Trophoblast cell (in vitro differentiated cells and primary cell): Measurements from ENCODE around the gene ADORA1.
A peak's percentile ranks its signal among the peaks of the same experiment; 100 is the strongest.

Experiments used
- DNase-seq, 2 donors: peaks; one replicate each; pipeline ENCODE4 v3.0.0-alpha.2; 2016
- H2AFZ ChIP-seq: 2 replicates; pipeline ENCODE4 v1.6.1; 2013; ENCODE audit warnings: low read length, moderate library complexity, mild to moderate bottlenecking; ENCODE audit not compliant: insufficient read depth, poor library complexity
- H2AK5ac ChIP-seq: 2 replicates; pipeline ENCODE4 v1.6.1; 2013; ENCODE audit warnings: mild to moderate bottlenecking, low read length
- H2BK120ac ChIP-seq: 2 replicates; pipeline ENCODE4 v1.6.1; 2013; ENCODE audit warnings: low read length, mild to moderate bottlenecking, moderate library complexity; ENCODE audit not compliant: insufficient read depth, poor library complexity
- H2BK12ac ChIP-seq: 2 replicates; pipeline ENCODE4 v1.6.1; 2013; ENCODE audit warnings: mild to moderate bottlenecking, low read length, moderate library complexity
- H2BK5ac ChIP-seq: 2 replicates; pipeline ENCODE4 v1.6.1; 2013; ENCODE audit warnings: low read length, low read depth, moderate library complexity, mild to moderate bottlenecking; ENCODE audit not compliant: poor library complexity
- H3K14ac ChIP-seq: 2 replicates; pipeline ENCODE4 v1.6.1; 2013; ENCODE audit warnings: mild to moderate bottlenecking, low read length
- H3K18ac ChIP-seq: 2 replicates; pipeline ENCODE4 v1.6.1; 2013; ENCODE audit warnings: mild to moderate bottlenecking, low read length
- H3K23ac ChIP-seq: 2 replicates; pipeline ENCODE4 v1.6.1; 2013; ENCODE audit warnings: low read length
- H3K27ac ChIP-seq: 2 replicates; pipeline ENCODE4 v1.5.1; 2013; ENCODE audit warnings: low read depth, mild to moderate bottlenecking, inconsistent platforms, low read length, moderate library complexity
- H3K27me3 ChIP-seq: 2 replicates; pipeline ENCODE4 v1.6.1; 2013; ENCODE audit warnings: inconsistent platforms, mild to moderate bottlenecking, low read length, moderate library complexity; ENCODE audit not compliant: insufficient read depth
- H3K36me3 ChIP-seq, 2 experiments: 1 replicate in 1 of 2; 2 replicates in 1 of 2; pipeline ENCODE4 v1.6.1; 2013; ENCODE audit warnings: low read length in 2 of 2, mild to moderate bottlenecking in 2 of 2, moderate library complexity in 1 of 2; ENCODE audit not compliant: insufficient read depth in 2 of 2, control insufficient read depth in 1 of 2
- H3K4ac ChIP-seq: 2 replicates; pipeline ENCODE4 v1.6.1; 2013; ENCODE audit warnings: low read depth, mild to moderate bottlenecking, low read length, moderate library complexity
- H3K4me1 ChIP-seq, 2 experiments: 1 replicate in 1 of 2; 2 replicates in 1 of 2; pipeline ENCODE4 v1.6.1; 2013; ENCODE audit warnings: low read length in 2 of 2, mild to moderate bottlenecking in 2 of 2, moderate library complexity in 1 of 2; ENCODE audit not compliant: insufficient read depth in 2 of 2, control insufficient read depth in 1 of 2
- H3K4me2 ChIP-seq: 2 replicates; pipeline ENCODE4 v1.6.1; 2013; ENCODE audit warnings: inconsistent platforms, mild to moderate bottlenecking, low read length, moderate library complexity
- H3K4me3 ChIP-seq: 2 replicates; pipeline ENCODE4 v1.5.1; 2013; ENCODE audit warnings: mild to moderate bottlenecking, low read depth, low read length, inconsistent platforms
- H3K79me1 ChIP-seq: one replicate; pipeline ENCODE4 v1.6.1; 2013; ENCODE audit warnings: low read length
- H3K79me2 ChIP-seq: 2 replicates; pipeline ENCODE4 v1.6.1; 2013; ENCODE audit warnings: low read length, mild to moderate bottlenecking; ENCODE audit not compliant: control insufficient read depth, insufficient read depth, poor library complexity
- H3K9ac ChIP-seq: 2 replicates; pipeline ENCODE4 v1.6.1; 2013; ENCODE audit warnings: mild to moderate bottlenecking, low read length
- H3K9me3 ChIP-seq: 2 replicates; pipeline ENCODE4 v1.6.1; 2013; ENCODE audit warnings: low read depth, mild to moderate bottlenecking, control low read depth, inconsistent platforms, low read length; ENCODE audit not compliant: insufficient read depth
- H4K12ac ChIP-seq: 2 replicates; pipeline ENCODE4 v1.6.1; 2013; ENCODE audit warnings: low read depth, mild to moderate bottlenecking, low read length, moderate library complexity
- H4K8ac ChIP-seq: 2 replicates; pipeline ENCODE4 v1.6.1; 2013; ENCODE audit warnings: low read depth, mild to moderate bottlenecking, low read length, moderate library complexity
- H4K91ac ChIP-seq: one replicate; pipeline ENCODE4 v1.6.1; 2013; ENCODE audit warnings: low read depth, mild to moderate bottlenecking, low read length, moderate library complexity
- WGBS: extraction: QIAGEN DNeasy Blood & Tissue Kit; methylation state at CpG from one replicate; pipeline ENCODE4 v1.1.7; 2013; ENCODE audit warnings: missing lambda C conversion rate; ENCODE audit not compliant: insufficient read length, insufficient coverage; ENCODE audit errors: extremely low coverage; 5-methylcytosine and 5-hydroxymethylcytosine counted together

The ADORA1 gene

DNA sequence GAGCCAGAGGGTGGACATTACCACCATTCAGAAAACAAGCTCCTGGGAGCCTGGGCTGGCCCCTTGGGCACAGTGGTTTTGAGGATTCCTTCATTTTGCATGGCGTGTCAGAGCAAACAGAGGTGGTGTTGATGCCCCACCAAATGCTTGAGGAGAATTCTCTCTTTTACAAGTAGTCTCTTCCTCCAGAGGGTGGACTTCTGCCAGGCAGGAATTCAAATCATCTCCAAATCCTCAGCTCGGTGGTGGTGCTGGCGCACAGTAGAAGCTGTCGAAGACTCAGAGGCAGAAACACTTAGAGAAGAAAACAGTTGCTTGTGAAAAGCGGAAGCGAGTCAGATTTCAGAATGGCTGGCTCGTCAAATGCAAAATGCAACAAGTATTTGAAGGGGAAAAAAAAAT, 62.4 kb downstream of the ADORA1 start:
- DNase-seq: no peak
- WGBS: no CpG with 5 or more reads among the region's 7 CpGs
- no peak overlapping the region for H3K14ac ChIP-seq

DNA sequence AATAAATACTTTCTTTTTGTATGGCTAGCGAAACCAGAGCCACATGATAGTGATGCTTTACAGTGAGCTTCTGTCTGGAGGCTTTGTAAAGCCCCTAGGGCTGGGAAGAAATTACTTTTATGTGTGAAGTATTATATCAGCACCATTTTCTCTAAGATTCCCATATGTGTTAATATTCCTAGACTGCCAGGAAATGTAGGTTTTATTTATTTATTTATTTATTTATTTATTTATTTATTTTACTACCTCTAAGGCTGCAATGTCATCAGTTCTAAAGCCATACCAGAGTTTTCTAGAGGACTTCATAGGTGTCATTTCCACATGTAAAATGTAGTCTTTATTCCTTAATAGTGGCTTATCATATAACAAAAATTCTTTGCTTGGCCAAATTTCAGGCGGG, 63.4 kb downstream of the ADORA1 start:
- H2BK5ac ChIP-seq: no peak overlapping the region
- no peak overlapping the region for H2AK5ac ChIP-seq
- no peaks in the 10 kb centered on the region for H3K79me1 ChIP-seq
- no peak for DNase-seq
- H3K4me1 ChIP-seq: peaks cover 0 to 3% of the 10 kb centered on the region in 2 experiments
- H3K79me2 ChIP-seq: no peaks in the 10 kb centered on the region
- H2BK120ac ChIP-seq: no peak overlapping the region
- no peaks in the 10 kb centered on the region for H3K36me3 ChIP-seq
- H3K18ac ChIP-seq: no peak overlapping the region
- no peak overlapping the region for H3K14ac ChIP-seq
- H4K91ac ChIP-seq: no peak overlapping the region
- no peak overlapping the region for H3K23ac ChIP-seq
- no peak overlapping the region for H4K8ac ChIP-seq
- no peak overlapping the region for H3K27ac ChIP-seq
- no peak overlapping the region for H2AFZ ChIP-seq
- no peak overlapping the region for H3K4me2 ChIP-seq
- no peaks in the 10 kb centered on the region for H3K27me3 ChIP-seq
- H3K9me3 ChIP-seq: no peaks in the 10 kb centered on the region
- no peak overlapping the region for H3K9ac ChIP-seq
- H3K4ac ChIP-seq: no peak overlapping the region
- H3K4me3 ChIP-seq: no peak overlapping the region
- H4K12ac ChIP-seq: no peak overlapping the region
- no CpG with 5 or more reads among the region's 2 CpGs for WGBS
- no peak overlapping the region for H2BK12ac ChIP-seq

More for the DNA sequence above, 62.4 kb downstream of the ADORA1 start:
- no peak overlapping the region for H3K23ac ChIP-seq
- no peak overlapping the region for H3K4ac ChIP-seq
- peak overlapping the region; percentile 28 for H3K9ac ChIP-seq
- no peak overlapping the region for H2BK12ac ChIP-seq
- H4K8ac ChIP-seq: no peak overlapping the region
- no peak overlapping the region for H3K27ac ChIP-seq
- H2AK5ac ChIP-seq: no peak overlapping the region
- H4K12ac ChIP-seq: no peak overlapping the region
- H3K36me3 ChIP-seq: no peaks in the 10 kb centered on the region
- no peak overlapping the region for H2BK5ac ChIP-seq
- H3K79me1 ChIP-seq: no peaks in the 10 kb centered on the region
- H2AFZ ChIP-seq: no peak overlapping the region
- H3K18ac ChIP-seq: no peak overlapping the region
- H4K91ac ChIP-seq: no peak overlapping the region
- H3K4me1 ChIP-seq: peaks cover 0 to 3% of the 10 kb centered on the region in 2 experiments
- H2BK120ac ChIP-seq: no peak overlapping the region
- no peaks in the 10 kb centered on the region for H3K79me2 ChIP-seq
- no peaks in the 10 kb centered on the region for H3K9me3 ChIP-seq
- H3K27me3 ChIP-seq: no peaks in the 10 kb centered on the region
- no peak overlapping the region for H3K4me2 ChIP-seq
- H3K4me3 ChIP-seq: no peak overlapping the region

- no peaks in the 10 kb centered on the region for H3K27me3 ChIP-seq
- no peak overlapping the region for H3K18ac ChIP-seq
- no peak overlapping the region for H2AK5ac ChIP-seq
- no peak overlapping the region for H2BK5ac ChIP-seq
- no peak overlapping the region for H4K91ac ChIP-seq
- peak overlapping the region; percentile 19 for H2BK12ac ChIP-seq
- H2AFZ ChIP-seq: no peak overlapping the region
- no peak overlapping the region for H3K9ac ChIP-seq
- no peak overlapping the region for H3K4me3 ChIP-seq
- H3K79me2 ChIP-seq: no peaks in the 10 kb centered on the region
- H3K4me2 ChIP-seq: no peak overlapping the region
- no peaks in the 10 kb centered on the region for H3K36me3 ChIP-seq
- H3K9me3 ChIP-seq: no peaks in the 10 kb centered on the region
- no peak overlapping the region for H2BK120ac ChIP-seq
- WGBS: no CpG with 5 or more reads among the region's 3 CpGs
- DNase-seq: no peak
- H3K4me1 ChIP-seq: peaks cover 4 to 8% of the 10 kb centered on the region in 2 experiments
- H3K4ac ChIP-seq: no peak overlapping the region
- no peak overlapping the region for H3K14ac ChIP-seq
- H4K12ac ChIP-seq: no peak overlapping the region
- H3K79me1 ChIP-seq: no peaks in the 10 kb centered on the region
- no peak overlapping the region for H4K8ac ChIP-seq
- no peak overlapping the region for H3K27ac ChIP-seq
- H3K23ac ChIP-seq: no peak overlapping the region
These were observed 68.8 kb downstream of the ADORA1 start for GRCh38 chr1:203196371-203196770.

GRCh38 chr1:203197625-203198024, 70.1 kb downstream of the ADORA1 start:
- no peak for DNase-seq
- Histone ChIP-seq H2AFZ (no peak overlapping the region), H3K4me3 (no peak overlapping the region), H2BK120ac (no peak overlapping the region), H3K79me1 (no peaks in the 10 kb centered on the region), H2AK5ac (no peak overlapping the region), H3K9me3 (no peaks in the 10 kb centered on the region), H3K4me2 (no peak overlapping the region), H3K18ac (no peak overlapping the region), H3K4me1 (peaks cover 4 to 7% of the 10 kb centered on the region in 2 experiments), H2BK5ac (no peak overlapping the region), H3K23ac (no peak overlapping the region), H3K27ac (no peak overlapping the region), H3K4ac (no peak overlapping the region), H3K14ac (no peak overlapping the region), H3K36me3 (no peaks in the 10 kb centered on the region), H4K91ac (no peak overlapping the region), H4K12ac (no peak overlapping the region), H4K8ac (no peak overlapping the region), H3K79me2 (no peaks in the 10 kb centered on the region), H3K9ac (no peak overlapping the region), H3K27me3 (no peaks in the 10 kb centered on the region), H2BK12ac (no peak overlapping the region)
- WGBS: no CpG with 5 or more reads among the region's 3 CpGs
